HepG2 (cell line): Measurements from ENCODE around the gene USP2. TPM values are rescaled to one million over a fixed set of nuclear protein-coding genes. Genes with fewer than 3 reads are reported as not detected.

ENCODE experiments used
- FOXK1 ChIP-seq: sonication (generic); formaldehyde crosslinking; IDR thresholded peaks from 2 replicates; pipeline ENCODE4 v1.4.0; 2020; ENCODE audit warnings: low read depth, missing genetic modification reagents, borderline replicate concordance
- IRF2 ChIP-seq: IDR thresholded peaks from 2 replicates; pipeline ENCODE4 v1.6.1; 2018; ENCODE audit warnings: missing genetic modification reagents, missing compliant biosample characterization
- MXD4 ChIP-seq: IDR thresholded peaks from 2 replicates; pipeline ENCODE4 v1.6.1; 2016; ENCODE audit warnings: mild to moderate bottlenecking, missing biosample characterization, missing genetic modification reagents
- NCOA2 ChIP-seq: sonication (generic); formaldehyde crosslinking; IDR thresholded peaks from 2 replicates; pipeline ENCODE4 v1.8.0; 2022; ENCODE audit warnings: inconsistent platforms
- NFYB ChIP-seq: sonication (generic); formaldehyde crosslinking; IDR thresholded peaks from 2 replicates; pipeline ENCODE4 v1.4.0; 2020; ENCODE audit warnings: missing genetic modification reagents
- PPARG ChIP-seq: conservative IDR thresholded peaks from 2 replicates; pipeline ENCODE4 v1.6.1; 2016; ENCODE audit warnings: missing biosample characterization, missing genetic modification reagents
- REXO4 ChIP-seq: sonication (generic); formaldehyde crosslinking; IDR thresholded peaks from 2 replicates; pipeline ENCODE4 v1.8.0; 2022; ENCODE audit warnings: missing genetic modification reagents, mild to moderate bottlenecking, borderline replicate concordance
- RXRB ChIP-seq: IDR thresholded peaks from 2 replicates; pipeline ENCODE4 v1.6.1; 2016; ENCODE audit warnings: borderline replicate concordance, missing genetic modification reagents, missing compliant biosample characterization
- SMAD1 ChIP-seq: sonication (generic); formaldehyde crosslinking; IDR thresholded peaks from 2 replicates; pipeline ENCODE4 v1.4.0; 2020; ENCODE audit warnings: missing genetic modification reagents, low read depth, mild to moderate bottlenecking, borderline replicate concordance
- SMAD3 ChIP-seq: sonication (generic); formaldehyde crosslinking; IDR thresholded peaks from 2 replicates; pipeline ENCODE4 v1.4.0; 2020; ENCODE audit warnings: missing genetic modification reagents
- SMYD3 ChIP-seq: sonication (generic); formaldehyde crosslinking; IDR thresholded peaks from 2 replicates; pipeline ENCODE4 v1.8.1; 2023; ENCODE audit warnings: mild to moderate bottlenecking, missing genetic modification reagents
- SP1 ChIP-seq, 2 experiments: fragments of 450-650 bp in 1 of 2; sonication (generic) in 1 of 2; formaldehyde crosslinking in 1 of 2; IDR thresholded peaks; 2 replicates each; pipeline versions ENCODE4 v1.4.0 to v1.6.1; 2016 to 2020; ENCODE audit warnings: missing genetic modification reagents in 1 of 2
- TOPORS ChIP-seq: sonication (generic); formaldehyde crosslinking; IDR thresholded peaks from 2 replicates; pipeline ENCODE4 v1.8.0; 2023; ENCODE audit warnings: mild to moderate bottlenecking, missing genetic modification reagents
- ZEB1 ChIP-seq: IDR thresholded peaks from 2 replicates; pipeline ENCODE4 v1.6.1; 2012; ENCODE audit warnings: mild to moderate bottlenecking, low read depth, inconsistent platforms; ENCODE audit not compliant: insufficient replicate concordance
- ZKSCAN8 ChIP-seq: IDR thresholded peaks from 2 replicates; pipeline ENCODE4 v1.6.1; 2016; ENCODE audit warnings: borderline replicate concordance, missing genetic modification reagents, missing compliant biosample characterization
- ZNF337 ChIP-seq: sonication (generic); formaldehyde crosslinking; IDR thresholded peaks from 2 replicates; pipeline ENCODE4 v1.5.1; 2020; ENCODE audit warnings: missing genetic modification reagents, low read depth, mild to moderate bottlenecking, borderline replicate concordance
- ZNF432 ChIP-seq: sonication (generic); formaldehyde crosslinking; IDR thresholded peaks from 2 replicates; pipeline ENCODE4 v1.5.0; 2020; ENCODE audit warnings: missing genetic modification reagents, mild to moderate bottlenecking, borderline replicate concordance
- ZSCAN21 ChIP-seq: sonication (generic); formaldehyde crosslinking; IDR thresholded peaks from 2 replicates; pipeline ENCODE4 v1.8.0; 2022; ENCODE audit warnings: mild to moderate bottlenecking, missing genetic modification reagents, moderate library complexity, borderline replicate concordance
- polyA plus RNA-seq, 8 experiments: library from polyadenylated mRNA; depleted of rRNA in 3 of 8; stranded (reverse) in 7 of 8; unstranded in 1 of 8; fragments of >200 nt; fragmentation: Illumina TruSeq in 4 of 8; extraction: Trizol in 4 of 8; gene quantifications; 2 replicates each; pipeline versions ENCODE4 v1.2.1 to v1.2.3, GENCODE V29; 2011 to 2016; ENCODE audit warnings: low read depth in 4 of 8, missing spikeins in 1 of 8, mixed read lengths in 1 of 8; ENCODE audit not compliant: insufficient read depth in 1 of 8
- total RNA-seq, 5 experiments: library from RNA; depleted of rRNA; stranded (reverse); fragments of >200 nt; fragmentation: Illumina TruSeq; extraction: Trizol; gene quantifications; 2 replicates each; pipeline ENCODE4 v1.2.3, GENCODE V29; 2016; ENCODE audit warnings: low read depth in 1 of 5
- TF ChIP-seq, protein P1 (sequence below): sonication (generic); formaldehyde crosslinking; IDR thresholded peaks from 2 replicates; pipeline ENCODE4 v1.8.0; 2022; ENCODE audit warnings: missing genetic modification reagents, low read depth, mild to moderate bottlenecking, borderline replicate concordance
- TF ChIP-seq, protein P2 (sequence below): sonication (generic); formaldehyde crosslinking; conservative IDR thresholded peaks from 2 replicates; pipeline ENCODE4 v1.4.0; 2020; ENCODE audit warnings: mild to moderate bottlenecking, missing genetic modification reagents, moderate library complexity
- TF ChIP-seq, protein P3 (sequence below): sonication (generic); formaldehyde crosslinking; IDR thresholded peaks from 2 replicates; pipeline ENCODE4 v1.5.0; 2020; ENCODE audit warnings: mild to moderate bottlenecking, low read depth, missing genetic modification reagents, borderline replicate concordance
- TF ChIP-seq, protein P4 (sequence below): sonication (generic); formaldehyde crosslinking; IDR thresholded peaks from 2 replicates; pipeline ENCODE4 v1.5.1; 2020; ENCODE audit warnings: missing genetic modification reagents, mild to moderate bottlenecking, borderline replicate concordance

Gene USP2
- total and polyA plus RNA-seq, 2 of the 13 experiments (the other 11 are each of a cell fraction or from before 2014, with no cell fraction given) = 2.5 to 6.0 TPM

DNA sequence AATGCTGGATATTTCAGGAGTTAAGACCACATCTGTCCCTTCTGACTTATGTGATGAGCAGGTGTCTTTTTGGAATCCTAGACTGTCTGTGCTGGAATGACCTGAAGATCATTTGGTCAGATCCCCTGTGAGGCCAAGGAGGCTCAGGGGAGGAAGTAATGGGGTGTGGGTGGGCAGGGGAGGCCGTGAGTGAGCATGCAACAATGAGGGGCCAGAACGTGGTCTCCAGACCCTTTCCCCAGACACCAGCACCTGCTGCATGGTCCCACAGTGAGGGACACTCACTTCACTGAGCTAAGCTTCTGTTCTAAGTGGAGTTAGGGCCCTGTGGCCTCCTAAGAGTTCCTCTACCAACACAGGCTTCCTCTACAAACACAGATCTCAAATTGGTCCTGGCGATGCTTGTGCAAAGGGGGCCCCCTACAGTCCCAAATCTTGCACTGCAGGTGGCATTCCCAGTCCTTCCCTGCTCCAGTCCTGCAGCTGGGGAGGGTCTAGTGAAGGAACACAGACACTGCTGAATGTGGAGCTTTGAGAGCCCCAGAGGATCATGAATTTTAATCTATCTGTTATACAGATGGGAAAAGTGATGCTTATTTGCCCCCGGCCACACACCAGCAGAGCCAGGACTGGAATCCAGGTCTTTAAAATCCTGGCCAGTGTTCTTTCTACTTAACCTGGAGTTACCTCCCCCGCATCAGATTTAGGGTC is 7.4 kb downstream of the USP2 start (continued):
- TF ChIP-seq SMYD3 (CRISPR knock-in tag) (no peak), ZEB1 (no peak), ZNF432 (CRISPR knock-in tag) (no peak), SMAD3 (CRISPR knock-in tag) (peak; percentile 67; the same call in 1 of the 2 replicates), PPARG (0 out of 2 replicates have a peak, but pooled peaks have one; percentile 12), ZSCAN21 (CRISPR knock-in tag) (no peak), MXD4 (no peak), ZKSCAN8 (CRISPR knock-in tag) (no peak), NFYB (CRISPR knock-in tag) (no peak), RXRB (peak; percentile 3; the same call in 1 of the 2 replicates), TOPORS (CRISPR knock-in tag) (no peak), FOXK1 (no peak), NCOA2 (CRISPR knock-in tag) (0 out of 2 replicates have a peak, but pooled peaks have one; percentile 38), SP1 (IDR thresholded peaks at IDR 0.05) (no peak), SP1 (CRISPR knock-in tag; IDR thresholded peaks at IDR 0.05) (no peak), REXO4 (CRISPR knock-in tag) (no peak), IRF2 (0 out of 2 replicates have a peak, but pooled peaks have one; percentile 38), ZNF337 (CRISPR knock-in tag) (no peak), SMAD1 (no peak)
- TF ChIP-seq, protein P1, sequence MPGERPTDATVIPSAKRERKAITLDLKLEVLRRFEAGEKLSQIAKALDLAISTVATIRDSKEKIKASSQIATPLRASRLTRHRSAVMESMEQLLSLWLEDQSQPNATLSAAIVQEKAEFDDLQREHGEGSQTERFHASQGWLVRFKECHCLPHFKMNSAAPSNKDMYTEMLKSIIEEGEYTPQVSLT (CRISPR knock-in tag) = no peak
- TF ChIP-seq, protein P2, sequence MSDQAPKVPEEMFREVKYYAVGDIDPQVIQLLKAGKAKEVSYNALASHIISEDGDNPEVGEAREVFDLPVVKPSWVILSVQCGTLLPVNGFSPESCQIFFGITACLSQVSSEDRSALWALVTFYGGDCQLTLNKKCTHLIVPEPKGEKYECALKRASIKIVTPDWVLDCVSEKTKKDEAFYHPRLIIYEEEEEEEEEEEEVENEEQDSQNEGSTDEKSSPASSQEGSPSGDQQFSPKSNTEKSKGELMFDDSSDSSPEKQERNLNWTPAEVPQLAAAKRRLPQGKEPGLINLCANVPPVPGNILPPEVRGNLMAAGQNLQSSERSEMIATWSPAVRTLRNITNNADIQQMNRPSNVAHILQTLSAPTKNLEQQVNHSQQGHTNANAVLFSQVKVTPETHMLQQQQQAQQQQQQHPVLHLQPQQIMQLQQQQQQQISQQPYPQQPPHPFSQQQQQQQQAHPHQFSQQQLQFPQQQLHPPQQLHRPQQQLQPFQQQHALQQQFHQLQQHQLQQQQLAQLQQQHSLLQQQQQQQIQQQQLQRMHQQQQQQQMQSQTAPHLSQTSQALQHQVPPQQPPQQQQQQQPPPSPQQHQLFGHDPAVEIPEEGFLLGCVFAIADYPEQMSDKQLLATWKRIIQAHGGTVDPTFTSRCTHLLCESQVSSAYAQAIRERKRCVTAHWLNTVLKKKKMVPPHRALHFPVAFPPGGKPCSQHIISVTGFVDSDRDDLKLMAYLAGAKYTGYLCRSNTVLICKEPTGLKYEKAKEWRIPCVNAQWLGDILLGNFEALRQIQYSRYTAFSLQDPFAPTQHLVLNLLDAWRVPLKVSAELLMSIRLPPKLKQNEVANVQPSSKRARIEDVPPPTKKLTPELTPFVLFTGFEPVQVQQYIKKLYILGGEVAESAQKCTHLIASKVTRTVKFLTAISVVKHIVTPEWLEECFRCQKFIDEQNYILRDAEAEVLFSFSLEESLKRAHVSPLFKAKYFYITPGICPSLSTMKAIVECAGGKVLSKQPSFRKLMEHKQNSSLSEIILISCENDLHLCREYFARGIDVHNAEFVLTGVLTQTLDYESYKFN = no peak; the same call in 1 of the 2 replicates
- TF ChIP-seq, protein P3, sequence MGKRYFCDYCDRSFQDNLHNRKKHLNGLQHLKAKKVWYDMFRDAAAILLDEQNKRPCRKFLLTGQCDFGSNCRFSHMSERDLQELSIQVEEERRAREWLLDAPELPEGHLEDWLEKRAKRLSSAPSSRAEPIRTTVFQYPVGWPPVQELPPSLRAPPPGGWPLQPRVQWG (CRISPR knock-in tag) = no peak
- TF ChIP-seq, protein P4, sequence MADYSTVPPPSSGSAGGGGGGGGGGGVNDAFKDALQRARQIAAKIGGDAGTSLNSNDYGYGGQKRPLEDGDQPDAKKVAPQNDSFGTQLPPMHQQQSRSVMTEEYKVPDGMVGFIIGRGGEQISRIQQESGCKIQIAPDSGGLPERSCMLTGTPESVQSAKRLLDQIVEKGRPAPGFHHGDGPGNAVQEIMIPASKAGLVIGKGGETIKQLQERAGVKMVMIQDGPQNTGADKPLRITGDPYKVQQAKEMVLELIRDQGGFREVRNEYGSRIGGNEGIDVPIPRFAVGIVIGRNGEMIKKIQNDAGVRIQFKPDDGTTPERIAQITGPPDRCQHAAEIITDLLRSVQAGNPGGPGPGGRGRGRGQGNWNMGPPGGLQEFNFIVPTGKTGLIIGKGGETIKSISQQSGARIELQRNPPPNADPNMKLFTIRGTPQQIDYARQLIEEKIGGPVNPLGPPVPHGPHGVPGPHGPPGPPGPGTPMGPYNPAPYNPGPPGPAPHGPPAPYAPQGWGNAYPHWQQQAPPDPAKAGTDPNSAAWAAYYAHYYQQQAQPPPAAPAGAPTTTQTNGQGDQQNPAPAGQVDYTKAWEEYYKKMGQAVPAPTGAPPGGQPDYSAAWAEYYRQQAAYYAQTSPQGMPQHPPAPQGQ (CRISPR knock-in tag) = no peak
